ENCODE measurements around the gene EEIG1.

The EEIG1 gene

GRCh38 chr9:127975376-127976315, 5.1 kb downstream of the EEIG1 start:
- DNase-seq (ENCODE audit: low read depth in 3 of 3, low spot score in 1 of 3) = no peak

GRCh38 chr9:127974769-127975261, 6.0 kb downstream of the EEIG1 start:
- DNase-seq (ENCODE audit: low read depth in 3 of 3, low spot score in 1 of 3) = no peak

- DNase-seq (ENCODE audit: low read depth in 3 of 3, low spot score in 1 of 3) = no peak
Observed at GRCh38 chr9:127974001-127974768, 6.6 kb downstream of the EEIG1 start.

GRCh38 chr9:127973169-127974000, 7.4 kb downstream of the EEIG1 start:
- DNase-seq (ENCODE audit: low read depth in 3 of 3, low spot score in 1 of 3) = no peak

- no peak for DNase-seq (ENCODE audit: low read depth in 3 of 3, low spot score in 1 of 3)
Observed at GRCh38 chr9:127972236-127972871, 8.4 kb downstream of the EEIG1 start.

GRCh38 chr9:127971357-127972235, 9.2 kb downstream of the EEIG1 start:
- no peak for DNase-seq (ENCODE audit: low read depth in 3 of 3, low spot score in 1 of 3)

GRCh38 chr9:127970401-127971313, 10.1 kb downstream of the EEIG1 start:
- peak in 2 of 3 donors; percentile 44 to 47 for DNase-seq (ENCODE audit: low read depth in 3 of 3, low spot score in 1 of 3)

GRCh38 chr9:127968700-127969383, 11.9 kb downstream of the EEIG1 start:
- DNase-seq (ENCODE audit: low read depth in 3 of 3, low spot score in 1 of 3) = no peak

- no peak for DNase-seq (ENCODE audit: low read depth in 3 of 3, low spot score in 1 of 3)
Observed at GRCh38 chr9:127968042-127968441, 12.7 kb downstream of the EEIG1 start.

- DNase-seq (ENCODE audit: low read depth in 3 of 3, low spot score in 1 of 3) = no peak
Observed at GRCh38 chr9:127967151-127967809, 13.5 kb downstream of the EEIG1 start.

GRCh38 chr9:127966416-127967150, 14.2 kb downstream of the EEIG1 start:
- DNase-seq (ENCODE audit: low read depth in 3 of 3, low spot score in 1 of 3) = no peak

GRCh38 chr9:127965953-127966352, 14.8 kb downstream of the EEIG1 start:
- no peak for DNase-seq (ENCODE audit: low read depth in 3 of 3, low spot score in 1 of 3)

- DNase-seq (ENCODE audit: low read depth in 3 of 3, low spot score in 1 of 3) = no peak
Observed at GRCh38 chr9:127963359-127964064, 17.3 kb downstream of the EEIG1 start.

- DNase-seq (ENCODE audit: low read depth in 3 of 3, low spot score in 1 of 3) = no peak
Observed at GRCh38 chr9:127963041-127963358, 17.8 kb downstream of the EEIG1 start.

GRCh38 chr9:127962278-127962677, 18.5 kb downstream of the EEIG1 start:
- DNase-seq (ENCODE audit: low read depth in 3 of 3, low spot score in 1 of 3) = no peak

- no peak for DNase-seq (ENCODE audit: low read depth in 3 of 3, low spot score in 1 of 3)
Observed at GRCh38 chr9:127961613-127962155, 19.1 kb downstream of the EEIG1 start.
